Glutamatergic neuron (in vitro differentiated cells): ENCODE results near the gene TM6SF1. TPM values are rescaled to one million over a fixed set of nuclear protein-coding genes. Genes with fewer than 3 reads are reported as not detected.

Experiments used
- DNase-seq: peaks from one replicate; pipeline ENCODE4 v3.0.0; 2022
- H3K27ac Mint-ChIP-seq: one replicate; pipeline ENCODE4 v1.8.0; 2020; ENCODE audit warnings: mild to moderate bottlenecking, mixed read lengths, inconsistent platforms; ENCODE audit not compliant: unreplicated experiment
- H3K27me3 Mint-ChIP-seq: one replicate; pipeline ENCODE4 v1.8.0; 2020; ENCODE audit warnings: mild to moderate bottlenecking, moderate library complexity, mixed read lengths, inconsistent platforms; ENCODE audit not compliant: unreplicated experiment
- H3K36me3 Mint-ChIP-seq: one replicate; pipeline ENCODE4 v1.8.0; 2020; ENCODE audit warnings: mild to moderate bottlenecking, mixed read lengths, inconsistent platforms; ENCODE audit not compliant: unreplicated experiment
- H3K4me1 Mint-ChIP-seq: one replicate; pipeline ENCODE4 v1.8.0; 2020; ENCODE audit warnings: mild to moderate bottlenecking, low read depth, mixed read lengths, inconsistent platforms; ENCODE audit not compliant: unreplicated experiment
- H3K4me3 Mint-ChIP-seq: one replicate; pipeline ENCODE4 v1.8.0; 2020; ENCODE audit warnings: mild to moderate bottlenecking, mixed read lengths, inconsistent platforms; ENCODE audit not compliant: unreplicated experiment
- H3K9me3 Mint-ChIP-seq: one replicate; pipeline ENCODE4 v1.8.0; 2020; ENCODE audit warnings: mild to moderate bottlenecking, moderate library complexity, mixed read lengths, inconsistent platforms; ENCODE audit not compliant: unreplicated experiment
- total RNA-seq: library from RNA; stranded (reverse); fragmentation: NEBNext Ultra II Directional; extraction: Animal tissue kit (Norgen Biotek cat#: 25700); gene quantifications from one replicate; pipeline ENCODE4 v1.2.1, GENCODE V29; 2021; ENCODE audit not compliant: unreplicated experiment
- TF ChIP-seq, protein P1 (sequence below): fragments of 200-600 bp; sonication (generic); IDR thresholded peaks from one replicate; pipeline ENCODE4 v1.5.0; 2021; ENCODE audit not compliant: partially characterized antibody, unreplicated experiment

The TM6SF1 gene
- total RNA-seq, 1 donor from 2014 or later = not detected

- Mint-ChIP-seq H3K4me3 (no peak overlapping the region), H3K9me3 (no peaks in the 10 kb centered on the region), H3K27ac (no peak overlapping the region), H3K36me3 (peaks cover 10% of the 10 kb centered on the region), H3K4me1 (no peaks in the 10 kb centered on the region), H3K27me3 (no peaks in the 10 kb centered on the region)
- TF ChIP-seq, protein P1, sequence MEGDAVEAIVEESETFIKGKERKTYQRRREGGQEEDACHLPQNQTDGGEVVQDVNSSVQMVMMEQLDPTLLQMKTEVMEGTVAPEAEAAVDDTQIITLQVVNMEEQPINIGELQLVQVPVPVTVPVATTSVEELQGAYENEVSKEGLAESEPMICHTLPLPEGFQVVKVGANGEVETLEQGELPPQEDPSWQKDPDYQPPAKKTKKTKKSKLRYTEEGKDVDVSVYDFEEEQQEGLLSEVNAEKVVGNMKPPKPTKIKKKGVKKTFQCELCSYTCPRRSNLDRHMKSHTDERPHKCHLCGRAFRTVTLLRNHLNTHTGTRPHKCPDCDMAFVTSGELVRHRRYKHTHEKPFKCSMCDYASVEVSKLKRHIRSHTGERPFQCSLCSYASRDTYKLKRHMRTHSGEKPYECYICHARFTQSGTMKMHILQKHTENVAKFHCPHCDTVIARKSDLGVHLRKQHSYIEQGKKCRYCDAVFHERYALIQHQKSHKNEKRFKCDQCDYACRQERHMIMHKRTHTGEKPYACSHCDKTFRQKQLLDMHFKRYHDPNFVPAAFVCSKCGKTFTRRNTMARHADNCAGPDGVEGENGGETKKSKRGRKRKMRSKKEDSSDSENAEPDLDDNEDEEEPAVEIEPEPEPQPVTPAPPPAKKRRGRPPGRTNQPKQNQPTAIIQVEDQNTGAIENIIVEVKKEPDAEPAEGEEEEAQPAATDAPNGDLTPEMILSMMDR = no peak
- no peak for DNase-seq
Measured at GRCh38 chr15:83144771-83145170, 37.3 kb downstream of the TM6SF1 start.

GRCh38 chr15:83153288-83153687, 45.8 kb downstream of the TM6SF1 start:
- H3K27ac Mint-ChIP-seq = no peak overlapping the region
- no peaks in the 10 kb centered on the region for H3K4me1 Mint-ChIP-seq
- DNase-seq = no peak
- H3K4me3 Mint-ChIP-seq = no peak overlapping the region
- TF ChIP-seq, protein P1 = no peak
- no peaks in the 10 kb centered on the region for H3K27me3 Mint-ChIP-seq
- H3K36me3 Mint-ChIP-seq = no peaks in the 10 kb centered on the region
- H3K9me3 Mint-ChIP-seq = no peaks in the 10 kb centered on the region

GRCh38 chr15:83155942-83156341, 48.5 kb downstream of the TM6SF1 start:
- Mint-ChIP-seq H3K4me1 (no peaks in the 10 kb centered on the region), H3K27ac (no peak overlapping the region), H3K9me3 (no peaks in the 10 kb centered on the region), H3K36me3 (no peaks in the 10 kb centered on the region), H3K4me3 (no peak overlapping the region), H3K27me3 (no peaks in the 10 kb centered on the region)
- DNase-seq = no peak
- TF ChIP-seq, protein P1 = no peak

GRCh38 chr15:83158393-83158792, 50.9 kb downstream of the TM6SF1 start:
- Mint-ChIP-seq H3K4me3 (no peak overlapping the region), H3K36me3 (no peaks in the 10 kb centered on the region), H3K27ac (no peak overlapping the region), H3K4me1 (no peaks in the 10 kb centered on the region), H3K9me3 (no peaks in the 10 kb centered on the region), H3K27me3 (no peaks in the 10 kb centered on the region)
- TF ChIP-seq, protein P1 = no peak
- DNase-seq = no peak

GRCh38 chr15:83160741-83161140, 53.3 kb downstream of the TM6SF1 start:
- TF ChIP-seq, protein P1 = no peak
- Mint-ChIP-seq H3K27ac (no peak overlapping the region), H3K4me3 (no peak overlapping the region), H3K9me3 (no peaks in the 10 kb centered on the region), H3K36me3 (no peaks in the 10 kb centered on the region), H3K4me1 (peaks cover 2% of the 10 kb centered on the region), H3K27me3 (no peaks in the 10 kb centered on the region)
- no peak for DNase-seq
